Left hindlimb (tissue), 1 donor: Measurements from ENCODE around the gene ALPL.
"Not testable (repeated sequence)": the region's sequence is repeated elsewhere in the genome, so short reads cannot be mapped to it uniquely, and the experiment has no call there.

Experiments
- DNase-seq: peaks from one replicate; pipeline ENCODE4 v3.0.0-alpha.2; 2018

Gene ALPL

GRCh38 chr1:21509351-21510112 lies at the start of gene ALPL:
Gene ALPL, plus strand, starts transcription at chr1:21509423. Its CDS starts 44,659 bp downstream, at chr1:21554082.
- DNase-seq = no peak

GRCh38 chr1:21465127-21465526 lies 44.1 kb upstream of the ALPL start:
- DNase-seq = not testable (repeated sequence)

- DNase-seq = not testable (repeated sequence)
Observed at GRCh38 chr1:21467946-21468345, 41.3 kb upstream of the ALPL start.

- no peak for DNase-seq
Observed at GRCh38 chr1:21468599-21468998, 40.6 kb upstream of the ALPL start.

GRCh38 chr1:21469581-21469980 lies 39.6 kb upstream of the ALPL start:
- no peak for DNase-seq

GRCh38 chr1:21472861-21473260 lies 36.4 kb upstream of the ALPL start:
- DNase-seq = no peak

GRCh38 chr1:21478356-21478755 lies 30.9 kb upstream of the ALPL start:
- DNase-seq = no peak

GRCh38 chr1:21483881-21484280 lies 25.3 kb upstream of the ALPL start:
- not testable (repeated sequence) for DNase-seq

- DNase-seq = no peak
Observed at GRCh38 chr1:21489146-21489545, 20.1 kb upstream of the ALPL start.

GRCh38 chr1:21490774-21491487 lies 18.3 kb upstream of the ALPL start:
- DNase-seq = no peak

GRCh38 chr1:21491488-21492355 lies 17.5 kb upstream of the ALPL start:
- no peak for DNase-seq

- no peak for DNase-seq
Observed at GRCh38 chr1:21492356-21492625, 16.9 kb upstream of the ALPL start.

GRCh38 chr1:21494196-21494595 lies 15.0 kb upstream of the ALPL start:
- no peak for DNase-seq

- DNase-seq = no peak
Observed at GRCh38 chr1:21495225-21495820, 13.9 kb upstream of the ALPL start.

- DNase-seq = no peak
Observed at GRCh38 chr1:21496063-21496462, 13.2 kb upstream of the ALPL start.

GRCh38 chr1:21496886-21497285 lies 12.3 kb upstream of the ALPL start:
- DNase-seq = no peak

- DNase-seq = no peak
Observed at GRCh38 chr1:21497466-21498061, 11.7 kb upstream of the ALPL start.

- no peak for DNase-seq
Observed at GRCh38 chr1:21499283-21499950, 9.8 kb upstream of the ALPL start.

GRCh38 chr1:21503706-21504377 lies 5.4 kb upstream of the ALPL start:
- no peak for DNase-seq

GRCh38 chr1:21506804-21507203 lies 2.4 kb upstream of the ALPL start:
- DNase-seq = no peak

GRCh38 chr1:21507511-21508270 lies 1.5 kb upstream of the ALPL start:
- DNase-seq = no peak
